NCI-H146 (cell line): ENCODE measurements around the gene CD79B.
"Not testable (repeated sequence)": the region's sequence is repeated elsewhere in the genome, so short reads cannot be mapped to it uniquely, and the experiment has no call there.

Experiments used
- DNase-seq: peaks from one replicate; lab custom pipeline; 2025; lab: John Stamatoyannopoulos, UW

The CD79B gene

DNA sequence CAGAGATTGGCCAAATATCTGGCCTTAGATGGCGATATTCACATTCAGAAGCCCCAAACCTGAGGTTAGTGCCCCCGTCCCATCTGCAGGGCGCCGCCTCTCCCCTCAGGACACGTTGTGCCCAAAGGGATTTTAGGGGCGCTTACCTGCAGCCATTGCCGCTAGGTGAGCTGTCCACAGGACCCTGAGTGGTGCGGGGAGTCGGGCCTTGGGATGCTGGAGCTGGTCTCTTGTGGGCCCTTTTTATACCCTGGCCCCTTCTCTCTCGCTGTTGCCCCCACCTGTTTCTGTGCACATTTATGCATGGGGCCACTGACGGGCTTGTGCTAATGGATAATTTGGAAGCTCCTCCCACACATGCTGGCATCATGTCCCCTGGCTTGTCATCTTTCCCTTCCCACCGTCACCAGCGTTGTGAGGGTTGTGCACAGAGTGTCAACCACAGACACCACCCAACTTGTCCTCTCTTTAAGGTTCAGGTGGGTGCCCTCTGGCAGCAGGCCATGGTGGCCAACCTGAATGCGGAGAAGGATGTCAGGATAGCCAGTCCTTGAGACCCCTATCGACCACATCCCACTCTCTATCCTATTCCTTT is 21.0 kb downstream of the CD79B start, which contains the start of gene CSHL1:
CSHL1 (minus strand) TSS at position 218 of the 595 bp plus-strand sequence; CDS start at position 156, 62 bp downstream.
- DNase-seq, result no peak

- DNase-seq, result no peak
Observed at GRCh38 chr17:63910096-63910495, 22.0 kb downstream of the CD79B start.

DNA sequence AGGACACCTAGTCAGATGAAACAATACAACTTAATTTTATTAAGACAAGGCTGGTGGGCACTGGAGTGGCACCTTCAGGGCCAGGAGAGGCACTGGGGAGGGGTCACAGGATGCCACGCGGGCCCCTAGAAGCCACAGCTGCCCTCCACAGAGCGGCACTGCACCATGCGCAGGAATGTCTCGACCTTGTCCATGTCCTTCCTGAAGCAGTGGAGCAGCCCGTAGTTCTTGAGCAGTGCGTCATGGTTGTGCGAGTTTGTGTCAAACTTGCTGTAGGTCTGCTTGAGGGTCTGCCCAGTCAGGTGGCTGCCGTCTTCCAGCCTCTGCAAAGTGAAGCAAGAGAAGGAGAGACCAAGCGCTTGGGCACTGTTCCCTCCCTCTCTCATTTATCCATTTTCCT is 22.5 kb downstream of the CD79B start:
- not testable (repeated sequence) for DNase-seq

DNA sequence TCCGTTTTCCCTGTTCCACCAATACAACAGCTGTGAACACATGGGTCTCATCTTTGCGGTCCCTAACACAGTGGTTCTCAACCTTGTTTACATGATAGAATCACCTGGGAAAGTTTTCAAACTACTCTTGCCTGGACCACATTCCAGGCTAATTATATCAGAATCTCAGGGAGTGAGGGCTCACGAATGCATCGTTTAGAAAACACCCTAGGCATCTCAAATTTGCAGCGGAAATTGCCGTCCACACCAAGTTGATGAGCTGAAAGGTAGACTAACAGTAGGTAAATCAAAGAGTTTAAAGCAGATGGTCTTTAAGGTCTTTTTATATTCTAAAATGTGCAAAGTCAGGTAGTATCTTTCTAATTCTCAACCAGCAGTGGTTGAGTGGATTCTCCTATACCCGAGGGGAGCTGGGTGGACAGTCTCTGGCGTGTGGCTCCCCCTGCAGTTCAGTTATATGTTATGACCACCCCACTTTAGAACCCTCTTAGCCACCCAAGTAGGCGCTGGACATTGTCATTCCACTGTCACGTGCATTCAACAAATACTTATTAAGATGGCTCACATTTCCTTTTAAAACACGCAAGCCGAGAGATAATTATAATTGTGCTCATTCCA is 24.9 kb downstream of the CD79B start:
- not testable (repeated sequence) for DNase-seq

GRCh38 chr17:63904796-63905195 is 27.3 kb downstream of the CD79B start:
- not testable (repeated sequence) for DNase-seq

- not testable (repeated sequence) for DNase-seq
Observed at GRCh38 chr17:63903787-63904201, 28.3 kb downstream of the CD79B start.

DNA sequence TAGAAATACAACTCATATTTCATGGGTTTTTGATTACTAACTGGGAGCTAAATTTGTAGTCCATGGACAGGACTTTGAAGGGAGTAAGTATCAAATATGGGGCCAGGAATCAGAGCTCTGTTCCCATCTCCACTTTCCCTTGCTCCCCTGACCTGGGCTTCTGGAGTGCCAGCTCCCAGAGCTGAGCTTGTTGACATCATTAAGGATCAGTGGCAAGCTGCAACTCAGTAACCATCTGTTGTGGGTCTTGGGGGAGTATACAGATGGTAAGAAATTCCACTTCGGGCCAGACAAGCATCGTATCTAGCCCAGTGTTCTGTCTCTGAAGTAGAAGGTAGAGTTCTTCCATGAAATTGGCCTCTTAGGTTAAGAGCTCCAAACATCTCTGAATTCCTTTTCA is 30.2 kb downstream of the CD79B start:
- not testable (repeated sequence) for DNase-seq

DNA sequence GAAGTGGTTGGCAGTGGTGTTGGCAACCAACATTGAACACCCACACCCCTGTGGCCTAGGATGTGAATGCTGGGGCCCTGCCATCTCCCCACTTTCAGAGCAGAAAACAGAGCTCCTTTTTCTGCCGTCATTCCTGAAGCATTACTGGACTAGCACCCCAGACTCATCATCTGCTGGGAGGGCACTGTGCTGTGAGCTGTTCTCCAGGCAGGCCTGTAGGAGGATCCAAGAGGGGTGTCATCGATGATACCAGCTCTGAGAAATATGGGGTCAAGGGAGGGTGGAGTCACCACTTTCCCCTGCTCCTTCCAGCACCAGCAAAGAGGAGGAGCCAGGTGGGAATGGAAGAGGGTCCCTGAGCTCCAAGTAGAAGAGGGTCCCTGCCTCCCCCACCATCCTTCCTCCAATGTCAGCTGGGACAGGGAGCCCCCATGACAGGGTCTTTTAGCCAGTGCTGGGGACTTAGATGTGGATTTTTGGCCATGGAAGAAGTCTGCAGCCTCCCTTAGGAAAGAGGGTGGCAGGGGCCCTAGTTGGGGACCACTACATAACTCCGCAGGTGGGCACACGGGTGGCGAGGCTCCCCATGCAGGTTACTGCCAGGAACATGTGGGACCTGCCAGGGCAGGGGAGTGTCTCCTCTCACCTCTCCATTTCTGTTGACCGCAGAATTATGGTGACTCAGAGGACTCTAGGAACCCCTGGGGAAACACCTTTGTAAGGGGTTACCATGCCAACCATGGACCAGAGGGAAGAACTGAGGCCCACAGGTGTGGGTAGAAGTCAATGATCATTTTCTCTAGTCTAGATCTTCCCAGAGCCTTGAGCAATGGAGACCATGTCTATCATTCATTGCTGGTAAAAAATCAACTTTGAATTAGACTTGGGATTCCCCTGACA is 33.0 kb downstream of the CD79B start:
- peak; percentile 16 for DNase-seq

- DNase-seq, result not testable (repeated sequence)
Observed at GRCh38 chr17:63896524-63897354, 35.4 kb downstream of the CD79B start, which contains the start of gene CSH1. TSS of gene CSH1 (minus strand) at chr17:63896574. CDS start at chr17:63896511, 63 bp downstream.

DNA sequence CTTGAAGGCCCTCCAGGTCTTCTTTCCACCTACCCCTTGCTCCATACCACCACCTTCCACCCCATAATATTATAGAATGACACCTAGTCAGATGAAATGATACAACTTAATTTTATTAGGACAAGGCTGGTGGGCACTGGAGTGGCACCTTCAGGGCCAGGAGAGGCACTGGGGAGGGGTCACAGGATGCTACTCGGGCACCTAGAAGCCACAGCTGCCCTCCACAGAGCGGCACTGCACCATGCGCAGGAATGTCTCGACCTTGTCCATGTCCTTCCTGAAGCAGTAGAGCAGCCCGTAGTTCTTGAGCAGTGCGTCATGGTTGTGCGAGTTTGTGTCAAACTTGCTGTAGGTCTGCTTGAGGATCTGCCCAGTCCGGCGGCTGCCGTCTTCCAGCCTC is 37.3 kb downstream of the CD79B start:
- DNase-seq, result not testable (repeated sequence)

DNA sequence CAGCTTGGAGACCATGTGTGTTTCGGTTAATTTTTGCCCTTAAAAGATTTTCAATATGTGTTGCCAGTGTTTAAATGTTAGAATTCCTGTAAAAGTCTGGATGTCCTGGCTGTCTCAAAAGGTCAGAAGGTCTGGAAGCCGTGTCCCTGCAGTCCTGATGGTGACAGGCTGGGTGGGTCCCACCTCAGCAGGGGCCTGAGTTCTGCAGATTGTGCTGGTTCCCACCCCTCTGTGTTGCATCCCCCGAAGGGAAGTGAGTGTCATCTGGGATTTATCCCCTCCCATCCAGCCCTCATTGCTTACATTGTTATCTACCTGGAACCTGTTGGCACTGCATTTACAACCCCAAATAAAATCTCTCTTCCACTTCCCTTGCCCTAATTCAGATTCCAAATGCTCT is 38.1 kb downstream of the CD79B start:
- DNase-seq, result not testable (repeated sequence)

- peak; percentile 19 for DNase-seq
Observed at GRCh38 chr17:63892316-63893037, 39.7 kb downstream of the CD79B start.

DNA sequence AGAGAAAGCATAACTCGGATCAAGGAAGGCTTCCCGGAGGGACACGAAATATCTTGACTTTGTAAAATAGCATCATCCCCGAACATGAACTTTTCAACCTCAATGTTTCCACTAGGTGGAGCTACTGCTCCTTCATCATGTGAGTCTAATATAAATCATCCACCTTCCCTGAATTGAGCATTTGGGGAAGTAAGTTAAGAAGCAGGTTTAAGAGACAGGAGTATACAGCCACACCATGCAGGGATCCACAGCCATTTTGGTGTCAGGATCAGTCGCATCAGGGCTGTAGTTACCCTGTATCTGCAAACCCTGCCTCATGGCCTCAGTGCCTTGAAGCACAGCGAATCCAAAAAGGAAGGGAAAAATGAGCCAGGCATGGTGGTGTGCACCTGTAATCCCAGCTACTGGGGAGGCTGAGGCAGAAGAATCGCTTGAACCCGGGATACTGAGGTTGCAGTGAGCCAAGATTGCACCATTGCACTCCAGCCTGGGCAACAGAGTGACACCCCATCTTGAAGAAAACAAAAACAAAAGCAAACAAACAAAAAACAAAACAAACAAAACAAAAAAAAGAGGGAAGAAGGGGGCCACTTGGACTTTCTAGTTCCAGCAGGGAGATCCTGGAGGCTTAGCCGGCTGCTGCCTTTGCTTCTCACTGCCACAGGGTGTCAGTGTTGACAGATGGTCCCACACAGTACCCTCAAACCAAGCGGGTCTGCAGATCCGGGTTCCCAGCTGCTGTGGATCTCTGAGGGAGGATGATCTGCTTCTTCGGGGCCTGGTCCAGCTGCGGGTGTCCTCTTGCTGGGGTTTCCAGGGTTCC is 42.9 kb downstream of the CD79B start:
- peak; percentile 27 for DNase-seq

GRCh38 chr17:63885119-63885518 is 47.0 kb downstream of the CD79B start:
- DNase-seq, result not testable (repeated sequence)

DNA sequence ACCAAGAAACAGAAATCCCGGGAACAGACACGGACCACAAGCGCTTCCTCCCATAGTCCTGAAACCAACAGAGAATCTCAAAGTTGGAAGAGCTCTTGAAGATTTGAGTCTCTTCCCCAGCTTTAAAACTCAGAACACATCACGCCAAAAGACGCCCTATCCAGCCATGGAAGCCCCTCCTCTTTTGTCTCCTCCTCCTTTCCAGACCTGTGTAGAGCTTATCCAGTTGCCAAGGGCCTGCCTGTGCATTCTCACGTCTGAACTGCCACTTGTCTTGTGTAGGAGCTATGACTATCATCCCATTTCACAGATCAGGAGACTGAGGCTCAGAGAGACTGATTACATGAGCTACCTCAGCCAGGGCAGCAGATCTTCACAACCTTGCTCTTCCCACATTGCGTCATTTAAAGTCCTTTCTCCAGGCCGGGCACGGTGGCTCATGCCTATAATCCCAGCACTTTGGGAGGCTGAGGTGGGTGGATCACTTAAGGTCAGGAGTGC is 49.5 kb downstream of the CD79B start:
- not testable (repeated sequence) for DNase-seq

- DNase-seq, result peak; percentile 17
Observed at GRCh38 chr17:63881935-63882601, 50.1 kb downstream of the CD79B start, which contains the start of gene GH2. TSS of gene GH2 (minus strand) at chr17:63881944. CDS start at chr17:63881801, 143 bp downstream.

- DNase-seq, result not testable (repeated sequence)
Observed at GRCh38 chr17:63881337-63881736, 50.8 kb downstream of the CD79B start.

GRCh38 chr17:63880706-63881105 is 51.4 kb downstream of the CD79B start:
- DNase-seq, result no peak
